CD4-positive, alpha-beta memory T cell (primary cell): ENCODE measurements around the gene LTBP1. TPM values are rescaled to one million over a fixed set of nuclear protein-coding genes. Genes with fewer than 3 reads are reported as not detected.

Experiments
- CTCF ChIA-PET: fragments of 350-600 bp; sonication (Branson Sonifier 250); formaldehyde crosslinking; loops from one replicate; lab custom pipeline; 2021; ENCODE audit warnings: inconsistent platforms; ENCODE audit not compliant: partially characterized antibody; lab: Charles Lee
- POLR2A ChIA-PET: fragments of 350-600 bp; sonication (Branson Sonifier 250); formaldehyde crosslinking; loops from one replicate; lab custom pipeline; 2021; ENCODE audit not compliant: partially characterized antibody; lab: Charles Lee
- DNase-seq, 5 donors: peaks; one replicate each; pipeline versions ENCODE4 v3.0.0 to v3.0.0-alpha.2; 2020 to 2022; ENCODE audit warnings: mixed read lengths in 1 of 5
- H3K27ac ChIP-seq: one replicate; pipeline ENCODE4 v1.7.0; 2013; ENCODE audit warnings: low read depth, low read length
- H3K27me3 ChIP-seq: 2 replicates; pipeline ENCODE4 v1.7.0; 2013; ENCODE audit warnings: mild to moderate bottlenecking, low read length, moderate library complexity; ENCODE audit not compliant: insufficient read depth
- H3K36me3 ChIP-seq: 2 replicates; pipeline ENCODE4 v1.7.0; 2013; ENCODE audit warnings: mild to moderate bottlenecking, low read length, moderate library complexity; ENCODE audit not compliant: insufficient read depth
- H3K4me1 ChIP-seq: 2 replicates; pipeline ENCODE4 v1.7.0; 2013; ENCODE audit warnings: mild to moderate bottlenecking, low read length, moderate library complexity; ENCODE audit not compliant: insufficient read depth
- H3K4me3 ChIP-seq, 2 donors: one replicate each; pipeline ENCODE4 v1.7.0; 2013; ENCODE audit warnings: low read length in 2 of 2, mild to moderate bottlenecking in 1 of 2
- H3K9me3 ChIP-seq, 2 donors: one replicate each; pipeline ENCODE4 v1.7.0; 2013; ENCODE audit warnings: low read length in 2 of 2, control low read depth in 1 of 2; ENCODE audit not compliant: control insufficient read depth in 1 of 2
- H3K27ac Mint-ChIP-seq, 7 donors: one replicate each; pipeline ENCODE4 v1.8.0; 2020 to 2021; ENCODE audit warnings: mixed read lengths in 7 of 7, mild to moderate bottlenecking in 6 of 7, inconsistent platforms in 3 of 7, moderate library complexity in 3 of 7
- H3K27me3 Mint-ChIP-seq, 2 donors: one replicate each; pipeline ENCODE4 v1.8.0; 2020 to 2021; ENCODE audit warnings: mixed read lengths in 2 of 2
- H3K36me3 Mint-ChIP-seq, 2 donors: one replicate each; pipeline ENCODE4 v1.8.0; 2020 to 2021; ENCODE audit warnings: mixed read lengths in 2 of 2, inconsistent platforms in 1 of 2, mild to moderate bottlenecking in 1 of 2
- H3K4me1 Mint-ChIP-seq, 4 donors: one replicate each; pipeline ENCODE4 v1.8.0; 2020 to 2021; ENCODE audit warnings: mixed read lengths in 4 of 4, mild to moderate bottlenecking in 1 of 4
- H3K4me3 Mint-ChIP-seq, 8 donors: one replicate each; pipeline ENCODE4 v1.8.0; 2020 to 2021; ENCODE audit warnings: mixed read lengths in 8 of 8, mild to moderate bottlenecking in 7 of 8, moderate library complexity in 6 of 8, inconsistent platforms in 3 of 8
- H3K9me3 Mint-ChIP-seq, 8 donors: one replicate each; pipeline ENCODE4 v1.8.0; 2020 to 2021; ENCODE audit warnings: mixed read lengths in 8 of 8, mild to moderate bottlenecking in 5 of 8, inconsistent platforms in 3 of 8, moderate library complexity in 1 of 8
- intact Hi-C: fragments of 100-400 bp; cut with micrococcal nuclease; formaldehyde crosslinking; loops from one replicate; pipeline ENCODE4 v1.15.1; 2023
- polyA plus RNA-seq, 2 donors: library from polyadenylated mRNA; unstranded; fragments of 300-500 nt; fragmentation: Illumina TruSeq; gene quantifications; one replicate each; pipeline ENCODE4 v1.2.3, GENCODE V29; 2021
- total RNA-seq, 2 experiments: library from RNA; stranded (reverse); gene quantifications; one replicate each; pipeline ENCODE4 v1.2.3, GENCODE V29; 2021

The LTBP1 gene
- total and polyA plus RNA-seq, 4 experiments from 2014 or later, result 0.44 TPM; not detected in 3

DNA sequence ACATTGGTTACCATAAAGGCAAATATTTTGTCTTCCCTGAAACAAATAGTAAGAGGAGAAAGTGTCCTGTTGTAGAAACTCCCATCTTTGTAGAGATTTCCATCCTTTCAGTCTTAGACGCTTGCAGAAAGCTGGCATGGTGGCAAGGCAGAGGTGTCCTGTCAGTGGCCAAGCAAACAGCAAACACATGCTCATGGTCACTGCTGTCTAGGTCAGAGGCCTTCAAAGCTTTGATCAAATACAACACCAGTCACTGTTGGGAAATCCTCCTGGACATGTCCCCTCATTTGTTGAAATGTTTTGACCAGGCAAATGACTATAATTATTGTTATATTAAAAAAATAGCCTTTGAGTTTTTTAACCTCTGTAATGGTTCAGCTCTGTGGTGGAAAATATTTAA is 55.1 kb downstream of the LTBP1 start:
- Histone ChIP-seq H3K27me3 (no peaks in the 10 kb centered on the region), H3K9me3 (no peaks in the 10 kb centered on the region), H3K4me1 (no peaks in the 10 kb centered on the region), H3K27ac (no peak overlapping the region), H3K36me3 (no peaks in the 10 kb centered on the region), H3K4me3 (no peak overlapping the region)
- Mint-ChIP-seq H3K9me3 (no peaks in the 10 kb centered on the region), H3K27ac (no peak overlapping the region), H3K4me1 (no peaks in the 10 kb centered on the region), H3K36me3 (no peaks in the 10 kb centered on the region), H3K27me3 (no peaks in the 10 kb centered on the region), H3K4me3 (no peak overlapping the region)
- ChIA-PET CTCF (no interaction called here), POLR2A (no interaction called here)
- DNase-seq, result no peak
- intact Hi-C loops, result no loop called here

DNA sequence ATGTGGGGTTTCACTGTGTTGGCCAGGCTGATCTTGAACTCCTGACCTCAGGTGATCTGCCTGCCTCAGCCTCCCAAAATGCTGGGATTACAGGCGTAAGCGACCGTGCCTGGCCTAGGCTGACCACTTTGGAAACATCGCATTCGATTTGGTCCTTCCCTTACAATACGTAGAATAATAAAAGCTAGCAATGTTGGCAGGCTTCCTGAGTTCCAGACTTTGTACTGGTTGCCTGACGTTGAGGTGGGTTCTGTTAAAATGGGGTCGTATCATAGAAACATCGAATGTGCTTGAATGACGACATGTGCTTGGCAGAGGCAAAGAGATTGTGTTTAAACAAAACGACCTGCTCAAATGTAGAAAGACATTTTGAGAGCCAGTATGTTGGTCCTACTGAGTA is 56.1 kb downstream of the LTBP1 start:
- H3K9me3 Mint-ChIP-seq, result no peaks in the 10 kb centered on the region
- H3K36me3 Mint-ChIP-seq, result no peaks in the 10 kb centered on the region
- no peak overlapping the region for H3K4me3 Mint-ChIP-seq
- H3K36me3 ChIP-seq, result no peaks in the 10 kb centered on the region
- ChIA-PET CTCF (no interaction called here), POLR2A (no interaction called here)
- no peak overlapping the region for H3K4me3 ChIP-seq
- DNase-seq, result no peak
- intact Hi-C loops, result no loop called here
- H3K27me3 Mint-ChIP-seq, result no peaks in the 10 kb centered on the region
- no peaks in the 10 kb centered on the region for H3K9me3 ChIP-seq
- H3K27ac ChIP-seq, result no peak overlapping the region
- H3K4me1 ChIP-seq, result no peaks in the 10 kb centered on the region
- H3K4me1 Mint-ChIP-seq, result no peaks in the 10 kb centered on the region
- no peak overlapping the region for H3K27ac Mint-ChIP-seq
- no peaks in the 10 kb centered on the region for H3K27me3 ChIP-seq

GRCh38 chr2:33005057-33005456 is 58.3 kb downstream of the LTBP1 start:
- CTCF ChIA-PET, result no interaction called here
- no peak overlapping the region for H3K27ac Mint-ChIP-seq
- intact Hi-C loops, result no loop called here

GRCh38 chr2:33008716-33009115 is 62.0 kb downstream of the LTBP1 start:
- DNase-seq, result peak in 1 of 5 donors; percentile 26
- POLR2A ChIA-PET, result no interaction called here
- Mint-ChIP-seq H3K27ac (peak overlapping the region in 1 of 7 donors; percentile 8), H3K27me3 (peaks cover 2 to 8% of the 10 kb centered on the region in 2 donors), H3K36me3 (no peaks in the 10 kb centered on the region), H3K4me3 (no peak overlapping the region), H3K4me1 (no peaks in the 10 kb centered on the region), H3K9me3 (no peaks in the 10 kb centered on the region)
- intact Hi-C loops, result no loop called here
- Histone ChIP-seq H3K27ac (no peak overlapping the region), H3K36me3 (no peaks in the 10 kb centered on the region), H3K4me3 (no peak overlapping the region), H3K4me1 (no peaks in the 10 kb centered on the region), H3K27me3 (no peaks in the 10 kb centered on the region), H3K9me3 (no peaks in the 10 kb centered on the region)
- CTCF ChIA-PET, result no interaction called here

More at GRCh38 chr2:33005057-33005456, 58.3 kb downstream of the LTBP1 start:
- no peak for DNase-seq
- Histone ChIP-seq H3K36me3 (no peaks in the 10 kb centered on the region), H3K27me3 (no peaks in the 10 kb centered on the region), H3K4me3 (no peak overlapping the region), H3K27ac (no peak overlapping the region), H3K9me3 (no peaks in the 10 kb centered on the region), H3K4me1 (no peaks in the 10 kb centered on the region)
- no peaks in the 10 kb centered on the region for H3K36me3 Mint-ChIP-seq
- no peaks in the 10 kb centered on the region for H3K4me1 Mint-ChIP-seq
- H3K4me3 Mint-ChIP-seq, result no peak overlapping the region
- POLR2A ChIA-PET, result no interaction called here
- H3K9me3 Mint-ChIP-seq, result no peaks in the 10 kb centered on the region
- H3K27me3 Mint-ChIP-seq, result peaks cover 2 to 8% of the 10 kb centered on the region in 2 donors

DNA sequence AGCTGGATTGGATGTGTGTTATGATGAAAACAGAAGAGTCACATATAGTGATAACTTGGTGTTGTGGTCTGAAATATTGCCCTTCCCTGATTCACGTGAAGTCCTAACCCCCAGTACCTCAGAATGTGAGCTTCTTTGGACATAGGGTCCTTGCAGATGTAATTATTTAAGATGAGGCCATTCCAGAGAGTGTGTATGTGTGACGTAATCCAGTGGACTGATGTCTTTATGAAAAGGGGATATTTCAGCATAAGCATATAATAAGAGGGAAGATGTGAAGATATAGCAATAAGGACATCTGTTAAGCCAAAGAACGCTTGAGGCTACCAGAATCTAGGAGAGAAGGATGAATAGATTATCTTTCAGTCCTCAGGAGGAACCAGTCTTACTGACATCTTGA is 62.5 kb downstream of the LTBP1 start:
- Histone ChIP-seq H3K36me3 (no peaks in the 10 kb centered on the region), H3K27ac (no peak overlapping the region), H3K27me3 (no peaks in the 10 kb centered on the region), H3K9me3 (no peaks in the 10 kb centered on the region), H3K4me3 (no peak overlapping the region), H3K4me1 (no peaks in the 10 kb centered on the region)
- Mint-ChIP-seq H3K9me3 (no peaks in the 10 kb centered on the region), H3K27ac (no peak overlapping the region), H3K36me3 (no peaks in the 10 kb centered on the region), H3K4me3 (no peak overlapping the region), H3K27me3 (peaks cover 2 to 8% of the 10 kb centered on the region in 2 donors), H3K4me1 (no peaks in the 10 kb centered on the region)
- ChIA-PET CTCF (no interaction called here), POLR2A (no interaction called here)
- intact Hi-C loops, result no loop called here
- DNase-seq, result no peak

GRCh38 chr2:33011373-33011772 is 64.6 kb downstream of the LTBP1 start:
- H3K9me3 ChIP-seq, result no peaks in the 10 kb centered on the region
- Mint-ChIP-seq H3K27ac (no peak overlapping the region), H3K4me3 (no peak overlapping the region), H3K36me3 (no peaks in the 10 kb centered on the region), H3K27me3 (peaks cover 2 to 8% of the 10 kb centered on the region in 2 donors), H3K9me3 (no peaks in the 10 kb centered on the region), H3K4me1 (no peaks in the 10 kb centered on the region)
- no peak for DNase-seq
- H3K4me3 ChIP-seq, result no peak overlapping the region
- ChIA-PET CTCF (no interaction called here), POLR2A (no interaction called here)
- no peaks in the 10 kb centered on the region for H3K27me3 ChIP-seq
- intact Hi-C loops, result no loop called here
- H3K36me3 ChIP-seq, result no peaks in the 10 kb centered on the region
- no peak overlapping the region for H3K27ac ChIP-seq
- H3K4me1 ChIP-seq, result no peaks in the 10 kb centered on the region

DNA sequence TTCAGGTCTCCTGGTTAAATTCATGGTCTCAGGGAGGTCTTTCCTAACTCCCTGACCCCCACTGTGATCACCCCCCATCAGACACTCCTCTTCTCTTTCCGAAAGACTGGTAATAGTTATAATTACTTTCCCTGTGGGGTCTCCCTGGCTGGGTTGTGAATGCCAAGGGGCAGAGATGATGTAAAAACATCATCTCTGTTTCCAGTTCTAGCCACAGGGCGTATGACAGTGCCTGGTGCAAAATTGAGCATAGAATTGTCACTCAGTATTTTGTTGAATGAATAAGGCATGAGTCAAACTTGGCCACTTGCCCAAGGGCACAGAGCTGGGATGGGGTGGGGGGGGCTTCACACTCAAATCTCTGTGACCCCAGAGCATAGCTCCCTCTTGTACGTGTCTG is 65.2 kb downstream of the LTBP1 start:
- Mint-ChIP-seq H3K36me3 (no peaks in the 10 kb centered on the region), H3K4me3 (no peak overlapping the region), H3K27ac (no peak overlapping the region), H3K4me1 (no peaks in the 10 kb centered on the region), H3K9me3 (no peaks in the 10 kb centered on the region), H3K27me3 (peaks cover 2 to 8% of the 10 kb centered on the region in 2 donors)
- POLR2A ChIA-PET, result no interaction called here
- DNase-seq, result no peak
- no peaks in the 10 kb centered on the region for H3K36me3 ChIP-seq
- H3K4me3 ChIP-seq, result no peak overlapping the region
- H3K4me1 ChIP-seq, result no peaks in the 10 kb centered on the region
- no peaks in the 10 kb centered on the region for H3K9me3 ChIP-seq
- H3K27ac ChIP-seq, result no peak overlapping the region
- CTCF ChIA-PET, result no interaction called here
- no peaks in the 10 kb centered on the region for H3K27me3 ChIP-seq
- intact Hi-C loops, result no loop called here

DNA sequence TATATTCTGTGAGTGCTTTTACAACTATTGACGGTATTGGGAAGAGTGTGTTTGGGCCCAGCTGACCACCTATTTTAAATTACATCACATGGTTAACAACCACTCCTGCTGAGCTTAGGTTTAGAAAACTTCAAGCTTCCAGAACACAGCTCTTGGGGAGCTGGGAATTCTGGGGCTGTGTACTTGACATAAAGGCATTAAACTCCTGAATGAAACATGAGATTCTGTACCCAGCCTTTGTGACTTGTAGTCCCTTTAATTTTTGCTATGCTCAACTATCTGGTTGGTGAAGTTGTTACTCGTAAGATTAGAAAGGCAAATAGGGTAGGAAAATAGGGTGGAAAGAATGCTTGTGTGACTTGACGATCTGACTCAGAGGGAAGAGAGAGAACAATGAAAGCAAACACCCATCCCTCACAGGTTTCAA is 66.9 kb downstream of the LTBP1 start:
- H3K27me3 ChIP-seq, result no peaks in the 10 kb centered on the region
- intact Hi-C loops, result no loop called here
- Mint-ChIP-seq H3K27ac (peak overlapping the region in 1 of 7 donors; percentile 10), H3K4me1 (no peaks in the 10 kb centered on the region), H3K27me3 (peaks cover 2 to 8% of the 10 kb centered on the region in 2 donors), H3K9me3 (no peaks in the 10 kb centered on the region), H3K36me3 (no peaks in the 10 kb centered on the region), H3K4me3 (no peak overlapping the region)
- DNase-seq, result no peak
- no peak overlapping the region for H3K27ac ChIP-seq
- H3K4me1 ChIP-seq, result no peaks in the 10 kb centered on the region
- POLR2A ChIA-PET, result no interaction called here
- CTCF ChIA-PET, result no interaction called here
- H3K36me3 ChIP-seq, result no peaks in the 10 kb centered on the region
- H3K4me3 ChIP-seq, result no peak overlapping the region
- no peaks in the 10 kb centered on the region for H3K9me3 ChIP-seq
